Activated T-cell treated with anti-CD3 and anti-CD28 coated beads, Interleukin-2, amount 50 U/mL, for 1 hour (primary cell): ENCODE data around the gene GAK.

Experiments used
- DNase-seq: peaks from one replicate; pipeline ENCODE4 v3.0.0-alpha.2; 2020

Gene GAK

GRCh38 chr4:826508-827208 is 105.5 kb downstream of the GAK start:
- DNase-seq = peak; percentile 16

- DNase-seq = peak; percentile 27
These were observed 106.2 kb downstream of the GAK start, which contains the start of gene CPLX1 for GRCh38 chr4:825971-826330. TSS of gene CPLX1 (minus strand) at chr4:826129. CDS start at chr4:824522, 1,607 bp downstream.

GRCh38 chr4:825063-825970 is 106.8 kb downstream of the GAK start:
- peak; percentile 50 for DNase-seq

- no peak for DNase-seq
These were observed 107.6 kb downstream of the GAK start for GRCh38 chr4:824461-825062.

- DNase-seq = no peak
These were observed 108.2 kb downstream of the GAK start for GRCh38 chr4:823761-824460.

GRCh38 chr4:823176-823760 is 108.8 kb downstream of the GAK start:
- DNase-seq = no peak

GRCh38 chr4:822361-823175 is 109.5 kb downstream of the GAK start:
- no peak for DNase-seq

- DNase-seq = no peak
These were observed 110.5 kb downstream of the GAK start for GRCh38 chr4:821631-822030.

- DNase-seq = no peak
These were observed 110.9 kb downstream of the GAK start for GRCh38 chr4:821181-821591.

- no peak for DNase-seq
These were observed 111.6 kb downstream of the GAK start for GRCh38 chr4:820230-821172.

- no peak for DNase-seq
These were observed 112.5 kb downstream of the GAK start for GRCh38 chr4:819401-820229.

GRCh38 chr4:818106-818921 is 113.8 kb downstream of the GAK start:
- no peak for DNase-seq

GRCh38 chr4:815464-816146 is 116.5 kb downstream of the GAK start:
- no peak for DNase-seq

- DNase-seq = no peak
These were observed 117.7 kb downstream of the GAK start for GRCh38 chr4:814312-814850.

- DNase-seq = no peak
These were observed 118.2 kb downstream of the GAK start for GRCh38 chr4:813900-814299.

- no peak for DNase-seq
These were observed 123.1 kb downstream of the GAK start for GRCh38 chr4:808860-809570.

GRCh38 chr4:807792-808191 is 124.3 kb downstream of the GAK start:
- no peak for DNase-seq
